ENCODE data around the gene SREBF1.

SREBF1 gene

GRCh38 chr17:17859909-17860765 lies 23.4 kb upstream of the SREBF1 start:
- in situ Hi-C loops (cut with MboI; ENCODE audit: low sequenced_read_pairs) = no loop called here

DNA sequence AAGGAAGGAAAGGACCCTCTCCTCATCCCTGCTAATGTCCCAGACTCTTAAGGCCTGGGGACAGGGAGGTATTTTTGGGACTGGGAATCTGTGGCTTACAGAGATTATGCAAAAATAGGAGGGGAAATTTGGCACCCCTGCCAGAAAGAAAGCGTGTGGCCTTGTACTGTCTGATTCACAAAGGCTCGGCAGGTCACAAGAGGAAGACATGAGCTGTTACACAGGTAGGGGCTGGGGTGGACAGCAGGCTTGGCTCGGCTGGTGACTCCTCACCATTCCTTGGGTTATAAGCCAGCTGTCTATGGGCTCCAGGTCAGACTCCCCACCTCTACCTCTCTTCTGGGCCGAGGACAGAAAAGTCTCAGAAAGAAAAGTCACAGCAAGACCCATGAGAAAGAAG lies 20.7 kb upstream of the SREBF1 start:
- in situ Hi-C loops (cut with MboI; ENCODE audit: low sequenced_read_pairs) = no loop called here

GRCh38 chr17:17856386-17856785 lies 19.6 kb upstream of the SREBF1 start:
- in situ Hi-C loops (cut with MboI; ENCODE audit: low sequenced_read_pairs) = no loop called here

DNA sequence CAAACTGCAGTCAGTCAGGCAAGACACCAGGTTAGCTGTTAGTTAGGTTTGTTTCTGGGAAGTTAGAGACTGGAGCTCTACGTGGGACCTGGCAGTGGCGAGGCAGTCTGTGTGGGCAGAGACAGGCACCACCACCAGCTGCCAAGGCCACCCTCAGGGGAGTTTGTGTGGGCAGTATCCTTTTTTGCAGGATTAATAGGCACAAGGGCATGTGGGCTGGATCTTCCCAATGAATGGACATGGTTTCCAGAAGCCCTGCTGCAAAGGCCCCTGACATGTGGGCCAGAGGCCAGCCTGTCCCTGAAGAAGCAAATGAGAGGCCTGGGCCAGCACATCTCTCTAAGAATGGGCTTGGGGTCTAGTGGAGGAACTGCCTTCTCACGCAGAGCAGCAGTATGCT lies 19.2 kb upstream of the SREBF1 start:
- in situ Hi-C loops (cut with MboI; ENCODE audit: low sequenced_read_pairs) = no loop called here

GRCh38 chr17:17853811-17854447 lies 17.1 kb upstream of the SREBF1 start:
- in situ Hi-C loops (cut with MboI; ENCODE audit: low sequenced_read_pairs) = no loop called here

DNA sequence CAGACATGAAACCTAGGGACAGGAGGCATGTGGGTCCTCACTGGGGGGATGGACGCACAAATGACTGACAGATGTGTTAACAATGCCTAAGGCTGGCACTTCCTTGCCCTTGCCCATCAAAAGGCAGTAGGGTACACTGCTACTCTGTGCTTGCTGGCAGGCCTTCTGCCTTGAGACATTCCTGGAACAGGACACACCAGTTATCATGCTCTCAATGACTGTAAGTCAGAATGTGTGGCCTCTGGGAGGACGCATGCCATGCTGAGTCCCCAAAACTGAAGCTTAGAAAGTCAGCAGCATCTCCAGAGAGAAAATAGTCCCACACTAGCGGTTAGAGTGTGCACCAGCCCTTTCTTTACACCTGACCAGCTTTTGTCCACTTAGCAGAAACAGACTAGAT lies 16.1 kb upstream of the SREBF1 start:
- in situ Hi-C loops (cut with MboI; ENCODE audit: low sequenced_read_pairs) = no loop called here

DNA sequence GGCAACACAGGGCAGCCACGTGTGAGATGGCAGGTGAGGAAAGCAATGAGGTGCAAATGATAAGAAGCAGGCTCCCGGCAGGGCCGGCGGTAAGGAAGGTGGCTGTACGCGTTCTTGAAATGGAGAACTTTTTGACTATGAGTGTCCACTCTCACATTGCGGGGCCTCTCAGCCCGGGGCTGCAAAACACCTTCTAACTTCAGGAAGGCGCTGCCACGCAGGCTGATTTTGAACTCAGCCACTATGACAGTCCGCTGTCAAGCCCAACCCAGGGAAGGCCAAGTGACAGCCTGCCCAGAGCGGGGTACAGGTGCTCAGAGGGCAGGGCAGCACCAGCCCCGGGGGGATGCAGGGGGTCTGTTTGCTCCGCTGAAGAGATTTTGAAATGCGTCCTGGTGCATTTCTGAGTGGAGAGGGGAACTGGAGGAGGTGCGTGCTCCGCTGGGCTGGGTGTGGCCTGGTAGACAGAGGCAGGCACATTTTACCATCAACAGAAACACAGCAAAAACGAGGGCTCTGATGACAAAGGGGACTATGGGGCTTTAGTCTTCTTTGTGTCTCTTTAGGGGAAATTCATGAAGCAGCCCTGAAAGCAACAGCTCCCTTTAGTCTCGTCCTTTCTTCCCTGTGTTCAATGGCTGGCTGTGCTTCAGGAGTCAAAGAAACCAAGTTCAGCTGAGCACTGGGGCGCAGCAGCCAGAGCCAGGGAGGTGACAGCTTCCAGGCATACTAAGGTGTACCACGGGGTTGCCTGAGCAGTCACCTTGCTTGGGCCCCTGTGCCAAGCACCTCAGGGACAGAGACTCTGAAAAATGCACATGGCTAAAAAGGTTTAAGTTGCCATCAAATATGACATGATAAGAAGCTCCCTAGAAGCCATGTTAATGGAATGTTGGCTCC lies 14.6 kb upstream of the SREBF1 start:
- in situ Hi-C loops (cut with MboI; ENCODE audit: low sequenced_read_pairs) = no loop called here

DNA sequence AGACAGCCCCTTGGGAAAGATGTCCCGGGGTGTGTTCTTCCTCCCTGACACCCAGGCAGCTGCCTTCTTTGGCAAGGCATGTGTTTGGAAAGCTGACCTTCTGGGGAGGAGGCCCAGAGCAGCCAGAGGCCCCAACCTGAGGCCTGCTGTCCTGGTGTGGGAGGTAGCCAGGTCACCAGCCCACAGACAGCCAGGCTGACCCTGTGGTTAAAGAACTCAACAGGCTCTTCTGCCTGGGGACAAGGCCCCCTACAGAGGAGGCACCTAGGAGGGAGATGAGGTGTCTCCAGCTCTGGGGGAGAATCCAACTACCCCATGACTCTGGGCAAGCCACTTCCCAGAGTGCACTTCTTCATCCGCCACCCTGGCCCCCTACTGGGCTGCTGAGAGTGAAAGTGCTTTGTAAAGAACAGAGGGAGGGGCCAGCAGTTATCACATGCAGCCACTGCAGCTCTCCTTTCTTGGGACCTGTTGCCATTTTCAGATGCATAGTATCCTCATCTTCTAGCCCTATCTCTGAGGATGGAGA lies 13.1 kb upstream of the SREBF1 start:
- in situ Hi-C loops (cut with MboI; ENCODE audit: low sequenced_read_pairs) = no loop called here

- in situ Hi-C loops (cut with MboI; ENCODE audit: low sequenced_read_pairs) = no loop called here
These were observed 12.5 kb upstream of the SREBF1 start for GRCh38 chr17:17849147-17849820.

- in situ Hi-C loops (cut with MboI; ENCODE audit: low sequenced_read_pairs) = no loop called here
These were observed 11.7 kb upstream of the SREBF1 start for GRCh38 chr17:17848311-17849082.

- in situ Hi-C loops (cut with MboI; ENCODE audit: low sequenced_read_pairs) = no loop called here
These were observed 10.9 kb upstream of the SREBF1 start for GRCh38 chr17:17847726-17848125.

GRCh38 chr17:17847118-17847689 lies 10.4 kb upstream of the SREBF1 start:
- in situ Hi-C loops (cut with MboI; ENCODE audit: low sequenced_read_pairs) = no loop called here

GRCh38 chr17:17846645-17847044 lies 9.9 kb upstream of the SREBF1 start:
- in situ Hi-C loops (cut with MboI; ENCODE audit: low sequenced_read_pairs) = no loop called here

DNA sequence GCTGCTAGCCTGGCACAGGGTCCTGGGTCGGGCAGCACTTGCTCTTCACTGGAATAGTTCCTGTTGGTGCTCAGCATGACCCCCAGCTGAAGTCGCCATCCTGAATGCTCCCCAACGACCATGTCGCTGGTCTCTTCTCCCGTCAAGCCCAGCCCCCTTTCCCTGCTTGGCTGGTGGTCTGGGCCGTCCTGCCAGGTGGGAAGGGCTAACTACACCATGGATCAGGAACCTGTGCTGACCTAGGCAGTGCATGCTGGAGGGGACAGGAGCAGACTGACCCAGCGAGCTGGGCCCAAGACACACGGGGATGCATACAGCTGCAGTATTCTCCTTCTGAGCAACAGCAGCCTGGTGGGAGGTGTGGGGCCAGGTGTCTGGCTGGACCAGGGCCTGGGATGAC lies 9.2 kb upstream of the SREBF1 start:
- in situ Hi-C loops (cut with MboI; ENCODE audit: low sequenced_read_pairs) = no loop called here

- in situ Hi-C loops (cut with MboI; ENCODE audit: low sequenced_read_pairs) = no loop called here
These were observed 8.4 kb upstream of the SREBF1 start for GRCh38 chr17:17845046-17845775.

DNA sequence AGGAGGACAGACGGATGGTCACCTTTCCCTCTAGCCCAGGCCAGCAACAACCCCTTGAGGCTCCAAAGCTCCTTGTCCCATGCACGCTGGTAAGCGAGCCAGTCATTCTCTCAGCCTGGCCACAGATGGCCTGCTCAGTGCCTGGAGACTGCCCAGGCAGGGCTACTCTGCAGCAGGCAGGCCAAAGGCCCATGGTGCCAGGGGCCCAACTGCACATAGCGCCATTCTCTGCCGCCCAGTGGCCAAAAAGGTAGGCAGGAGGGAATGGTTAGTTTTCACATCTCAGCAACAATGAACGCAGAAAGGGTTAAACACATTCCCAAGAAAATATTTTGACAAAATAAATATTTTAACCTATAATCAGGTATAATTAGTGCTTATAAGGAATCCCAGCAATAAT lies 7.7 kb upstream of the SREBF1 start:
- in situ Hi-C loops (cut with MboI; ENCODE audit: low sequenced_read_pairs) = no loop called here

DNA sequence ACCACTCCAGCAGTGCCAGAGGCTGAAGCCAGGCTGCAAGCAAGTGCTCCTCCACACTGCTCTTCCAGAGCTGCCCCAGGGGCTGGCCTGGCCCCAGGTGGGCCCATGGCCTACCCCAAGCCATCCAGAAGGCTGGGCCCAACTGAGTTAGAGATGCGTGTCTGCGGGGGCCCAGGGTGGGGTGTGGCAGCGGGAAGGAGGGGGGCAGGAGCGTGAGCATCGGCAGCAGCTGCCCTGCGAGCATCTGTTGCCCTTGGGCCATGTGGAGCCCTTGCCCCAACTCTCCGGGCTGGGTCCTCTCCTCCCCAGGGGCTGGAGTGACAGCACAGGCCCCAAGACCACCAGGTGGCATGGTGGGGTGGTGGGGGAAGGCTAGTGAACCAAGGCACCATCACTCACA lies 7.3 kb upstream of the SREBF1 start:
- in situ Hi-C loops (cut with MboI; ENCODE audit: low sequenced_read_pairs) = no loop called here

DNA sequence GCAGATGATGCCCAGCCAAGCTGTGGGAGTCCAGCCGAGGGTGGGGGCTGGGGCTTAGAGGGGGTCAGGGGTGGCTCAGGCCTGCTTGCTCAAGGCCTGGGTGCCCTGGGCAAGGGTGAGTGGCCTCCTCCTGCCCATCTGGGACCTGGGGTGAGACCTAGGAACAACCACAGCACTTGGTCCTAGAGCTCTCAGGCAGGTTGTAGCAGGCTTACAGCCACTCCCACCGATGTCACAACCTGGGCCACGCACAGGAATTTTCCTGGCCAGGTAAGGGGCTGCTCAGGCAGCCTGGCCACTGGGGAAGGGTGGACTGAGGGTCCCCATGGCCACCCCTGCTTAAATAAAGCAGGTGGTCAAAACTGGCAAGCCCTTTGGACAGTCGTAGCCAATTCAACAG lies 6.3 kb upstream of the SREBF1 start:
- in situ Hi-C loops (cut with MboI; ENCODE audit: low sequenced_read_pairs) = no loop called here
